Upper lobe of left lung (tissue), 6 donors: ENCODE measurements around the gene VMP1. TPM values are rescaled to one million over a fixed set of nuclear protein-coding genes. Genes with fewer than 3 reads are reported as not detected.

Source experiments
- ATAC-seq, 2 donors: fragments of 200-7000 bp; cut with Tn5 transposase; one replicate each; pipeline ENCODE4 v1.9.1; 2022; ENCODE audit warnings: mild to moderate bottlenecking in 2 of 2, moderate library complexity in 2 of 2; ENCODE audit not compliant: low FRiP score in 2 of 2
- DNase-seq, 2 donors: peaks; one replicate each; pipeline ENCODE4 v3.0.0-alpha.2; 2019 to 2020
- H3K27ac ChIP-seq, 4 donors: fragments of 200-600 bp; sonication (generic); one replicate each; pipeline ENCODE4 v1.5.1; 2016 to 2019
- H3K27me3 ChIP-seq, 4 donors: fragments of 200-600 bp; sonication (generic); one replicate each; pipeline ENCODE4 v1.5.1; 2017 to 2019
- H3K36me3 ChIP-seq, 4 donors: fragments of 200-600 bp; sonication (generic); one replicate each; pipeline ENCODE4 v1.5.1; 2016 to 2019
- H3K4me1 ChIP-seq, 4 donors: fragments of 200-600 bp; sonication (generic); one replicate each; pipeline ENCODE4 v1.5.1; 2018 to 2019
- H3K4me3 ChIP-seq, 4 donors: fragments of 200-600 bp; sonication (generic); one replicate each; pipeline ENCODE4 v1.5.1; 2017 to 2019; ENCODE audit warnings: mild to moderate bottlenecking in 2 of 4, moderate library complexity in 1 of 4
- H3K9me3 ChIP-seq, 4 donors: fragments of 200-600 bp; sonication (generic); one replicate each; pipeline ENCODE4 v1.5.1; 2018 to 2019
- EP300 ChIP-seq, 4 donors: sonication (generic); formaldehyde crosslinking; IDR thresholded peaks; one replicate each; pipeline ENCODE4 v1.5.1; 2017; ENCODE audit warnings: antibody characterized with exemption in 4 of 4, control low read depth in 2 of 4
- POLR2A ChIP-seq, 4 donors: fragments of 450-650 bp; IDR thresholded peaks; one replicate each; pipeline ENCODE4 v1.5.1; 2016 to 2017; ENCODE audit warnings: antibody characterized with exemption in 4 of 4, mild to moderate bottlenecking in 2 of 4
- POLR2AphosphoS5 ChIP-seq, 2 donors: sonication (generic); formaldehyde crosslinking; IDR thresholded peaks; one replicate each; pipeline ENCODE4 v1.5.1; 2017; ENCODE audit warnings: antibody characterized with exemption in 2 of 2
- WGBS, 2 donors: methylation state at CpG; one replicate each; pipeline ENCODE4 v1.1.5; 2017 to 2018; 5-methylcytosine and 5-hydroxymethylcytosine counted together
- total RNA-seq, 6 donors: library from RNA; depleted of rRNA in 4 of 6; stranded (reverse); fragments of >200 nt in 4 of 6; gene quantifications; one replicate each; pipeline versions ENCODE4 v1.1.0 to v1.2.1, GENCODE V29; 2016 to 2021
- TF ChIP-seq, protein P1 (sequence below), 6 experiments: fragments of 450-650 bp in 4 of 6; fragments of 200-600 bp in 2 of 6; sonication (generic) in 2 of 6; IDR thresholded peaks; one replicate each; pipeline ENCODE4 v1.5.1; 2016 to 2019; ENCODE audit warnings: antibody characterized with exemption in 6 of 6
- donor health status: DM: no; HTN: no; CAD: no; lungs with moderate emphysema.
- donor health status: DM: no; HTN: yes; CAD: no; lungs with severe emphysema.

The VMP1 gene
- total RNA-seq, 6 donors from 2014 or later, result 124 to 246 (median 181) TPM

DNA sequence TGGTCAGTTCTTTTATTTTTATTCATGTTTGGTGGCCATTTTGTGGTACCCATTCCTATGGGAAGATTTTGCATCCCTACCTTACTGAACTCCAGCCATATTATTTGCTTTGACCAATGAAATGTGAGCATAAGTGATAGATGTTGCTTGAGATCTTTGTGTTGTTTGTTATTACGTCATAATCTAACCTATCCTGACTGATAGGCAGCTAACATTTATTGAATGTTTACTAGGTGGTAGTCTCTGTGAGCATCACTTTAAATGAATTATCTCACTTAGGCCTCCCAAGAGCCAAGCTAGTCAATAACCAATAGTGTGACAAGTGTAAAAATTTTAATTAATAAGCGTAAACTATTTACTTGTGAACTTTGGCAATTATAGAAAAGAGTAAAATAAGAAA lies 37.6 kb downstream of the VMP1 start:
- peaks cover 0 to 10% (median 3%) of the 10 kb centered on the region in 4 donors for H3K36me3 ChIP-seq
- WGBS, 2 donors, result 98% methylated on average over 2 of the region's 2 CpGs
- DNase-seq (no peak), ATAC-seq (no peak)
- H3K4me3 ChIP-seq, result no peak overlapping the region
- TF ChIP-seq POLR2A (IDR thresholded peaks at IDR 0.05), result no peak
- TF ChIP-seq, protein P1, sequence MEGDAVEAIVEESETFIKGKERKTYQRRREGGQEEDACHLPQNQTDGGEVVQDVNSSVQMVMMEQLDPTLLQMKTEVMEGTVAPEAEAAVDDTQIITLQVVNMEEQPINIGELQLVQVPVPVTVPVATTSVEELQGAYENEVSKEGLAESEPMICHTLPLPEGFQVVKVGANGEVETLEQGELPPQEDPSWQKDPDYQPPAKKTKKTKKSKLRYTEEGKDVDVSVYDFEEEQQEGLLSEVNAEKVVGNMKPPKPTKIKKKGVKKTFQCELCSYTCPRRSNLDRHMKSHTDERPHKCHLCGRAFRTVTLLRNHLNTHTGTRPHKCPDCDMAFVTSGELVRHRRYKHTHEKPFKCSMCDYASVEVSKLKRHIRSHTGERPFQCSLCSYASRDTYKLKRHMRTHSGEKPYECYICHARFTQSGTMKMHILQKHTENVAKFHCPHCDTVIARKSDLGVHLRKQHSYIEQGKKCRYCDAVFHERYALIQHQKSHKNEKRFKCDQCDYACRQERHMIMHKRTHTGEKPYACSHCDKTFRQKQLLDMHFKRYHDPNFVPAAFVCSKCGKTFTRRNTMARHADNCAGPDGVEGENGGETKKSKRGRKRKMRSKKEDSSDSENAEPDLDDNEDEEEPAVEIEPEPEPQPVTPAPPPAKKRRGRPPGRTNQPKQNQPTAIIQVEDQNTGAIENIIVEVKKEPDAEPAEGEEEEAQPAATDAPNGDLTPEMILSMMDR (IDR thresholded peaks at IDR 0.05), result no peak
- TF ChIP-seq EP300 (IDR thresholded peaks at IDR 0.05), result no peak
- TF ChIP-seq POLR2AphosphoS5 (IDR thresholded peaks at IDR 0.05), result no peak
- no peaks in the 10 kb centered on the region for H3K9me3 ChIP-seq
- H3K27ac ChIP-seq, result no peak overlapping the region
- no peaks in the 10 kb centered on the region for H3K4me1 ChIP-seq
- H3K27me3 ChIP-seq, result no peaks in the 10 kb centered on the region

DNA sequence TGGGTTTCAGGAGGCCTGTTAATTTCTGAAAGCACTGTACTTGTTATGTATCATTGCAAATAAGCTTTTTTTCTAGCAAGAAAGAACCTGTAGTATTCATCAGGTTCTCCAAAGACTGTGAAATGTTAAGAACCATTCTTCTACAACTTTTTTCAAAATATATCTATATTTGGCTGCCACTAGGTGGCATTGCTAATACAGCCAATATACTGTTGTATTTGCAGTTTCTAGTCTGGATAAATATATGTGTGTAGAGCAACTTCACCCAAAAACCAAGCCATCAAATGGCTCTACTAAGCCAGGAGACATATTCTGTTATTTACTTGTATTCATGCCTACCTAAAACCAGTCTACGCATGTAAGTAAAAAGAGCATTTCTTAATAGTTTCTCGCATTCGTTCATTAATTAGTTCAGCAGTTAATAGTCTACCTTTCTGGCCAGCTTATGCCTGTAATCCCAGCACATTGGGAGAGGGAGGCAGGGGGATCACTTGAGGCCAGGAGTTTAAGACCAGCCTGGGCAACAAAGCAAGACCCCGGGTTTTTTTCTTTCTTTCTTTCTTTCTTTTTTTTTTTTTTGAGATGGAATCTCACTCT lies 39.5 kb downstream of the VMP1 start:
- 93% methylated on average over 4 of the region's 4 CpGs for WGBS, 2 donors
- ATAC-seq (peak in 1 of 2 donors; percentile 78), DNase-seq (no peak)
- Histone ChIP-seq H3K27me3 (no peaks in the 10 kb centered on the region), H3K4me3 (no peak overlapping the region), H3K27ac (no peak overlapping the region), H3K4me1 (no peaks in the 10 kb centered on the region), H3K36me3 (peaks cover 0 to 5% (median under 1%) of the 10 kb centered on the region in 4 donors), H3K9me3 (no peaks in the 10 kb centered on the region)
- TF ChIP-seq, protein P1 (IDR thresholded peaks at IDR 0.05), result peak; percentile 16 to 71 (median 40)
- TF ChIP-seq EP300 (IDR thresholded peaks at IDR 0.05), result no peak
- TF ChIP-seq POLR2A (IDR thresholded peaks at IDR 0.05), result no peak
- no peak for TF ChIP-seq POLR2AphosphoS5 (IDR thresholded peaks at IDR 0.05)

DNA sequence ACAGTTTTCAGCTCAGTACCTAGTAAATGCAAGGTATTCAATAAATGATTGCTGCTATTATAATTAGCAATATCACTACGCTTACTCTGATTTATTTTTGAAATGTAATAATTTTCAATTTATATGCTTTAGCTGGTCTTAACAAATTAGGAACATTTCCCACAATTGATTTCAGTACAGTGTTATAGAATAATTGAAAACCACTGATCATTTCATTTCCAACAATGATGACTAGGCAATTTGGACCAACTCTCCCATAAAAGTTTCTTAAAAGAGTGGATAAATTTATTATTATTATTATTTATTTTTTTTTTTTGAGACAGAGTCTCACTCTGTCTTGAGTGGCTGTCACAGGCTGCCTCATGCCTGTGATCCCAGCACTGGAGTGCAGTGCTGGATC lies 41.1 kb downstream of the VMP1 start:
- Histone ChIP-seq H3K9me3 (no peaks in the 10 kb centered on the region), H3K27me3 (no peaks in the 10 kb centered on the region), H3K4me1 (peaks cover 0 to 7% (median 2%) of the 10 kb centered on the region in 4 donors), H3K36me3 (peaks cover 0 to 2% (median 0%) of the 10 kb centered on the region in 4 donors), H3K4me3 (no peak overlapping the region), H3K27ac (no peak overlapping the region)
- ATAC-seq (no peak), DNase-seq (no peak)
- 95 to 96% methylated on average over 1 of the region's 1 CpG for WGBS, 2 donors
- TF ChIP-seq POLR2AphosphoS5 (IDR thresholded peaks at IDR 0.05) (no peak), POLR2A (IDR thresholded peaks at IDR 0.05) (no peak), EP300 (IDR thresholded peaks at IDR 0.05) (no peak)
- TF ChIP-seq, protein P1 (IDR thresholded peaks at IDR 0.05), result no peak

DNA sequence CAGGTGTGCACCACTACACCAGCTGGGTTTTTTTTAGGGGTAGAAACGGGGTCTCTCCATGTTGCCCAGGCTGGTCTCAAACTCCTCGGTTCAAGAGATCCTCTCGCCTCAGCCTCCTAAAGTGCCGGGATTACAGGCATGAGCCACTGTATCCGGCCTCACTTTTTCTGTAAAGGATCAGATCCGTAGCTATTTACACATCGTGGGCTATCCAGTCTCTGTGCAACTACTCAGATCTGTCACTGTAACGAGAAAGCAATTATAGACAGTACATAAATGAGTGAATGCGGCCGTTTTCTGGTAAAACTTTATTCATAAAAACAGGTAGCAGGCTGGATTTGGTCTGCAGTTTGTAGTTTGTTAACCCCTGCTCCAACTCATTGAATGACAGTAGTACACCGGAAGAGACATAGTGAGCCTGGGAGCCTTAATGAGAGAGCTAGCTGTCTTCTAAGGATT lies 44.5 kb downstream of the VMP1 start:
- Histone ChIP-seq H3K4me3 (no peak overlapping the region), H3K27me3 (no peaks in the 10 kb centered on the region), H3K27ac (no peak overlapping the region), H3K9me3 (no peaks in the 10 kb centered on the region), H3K36me3 (no peaks in the 10 kb centered on the region), H3K4me1 (peaks cover 10 to 35% (median 23%) of the 10 kb centered on the region in 4 donors)
- WGBS, 2 donors, result 83 to 90% methylated on average over 11 of the region's 11 CpGs
- ATAC-seq (no peak), DNase-seq (no peak)
- TF ChIP-seq POLR2AphosphoS5 (IDR thresholded peaks at IDR 0.05) (no peak), EP300 (IDR thresholded peaks at IDR 0.05) (no peak), POLR2A (IDR thresholded peaks at IDR 0.05) (no peak)
- TF ChIP-seq, protein P1 (IDR thresholded peaks at IDR 0.05), result no peak

DNA sequence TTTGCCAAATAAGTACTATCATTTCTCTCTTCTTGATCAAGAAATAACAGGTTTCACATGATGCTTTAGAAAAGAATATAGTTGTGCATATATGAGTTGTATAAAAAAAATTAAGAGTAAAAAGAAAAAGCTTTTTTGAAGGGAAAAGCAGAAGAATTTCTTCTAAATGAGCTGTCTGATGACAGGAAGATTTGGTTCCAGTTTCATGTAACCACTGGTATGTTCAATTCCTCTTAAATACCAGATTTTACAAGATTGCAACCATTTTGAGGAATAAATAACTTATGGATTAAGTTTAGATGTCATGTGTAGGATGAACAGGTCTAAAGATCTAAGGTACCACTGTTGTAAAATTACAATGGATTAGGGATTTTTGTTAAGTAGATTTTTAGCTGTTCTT lies 45.0 kb downstream of the VMP1 start:
- no peak overlapping the region for H3K27ac ChIP-seq
- H3K36me3 ChIP-seq, result no peaks in the 10 kb centered on the region
- no peak for ATAC-seq
- TF ChIP-seq, protein P1 (IDR thresholded peaks at IDR 0.05), result no peak
- TF ChIP-seq POLR2A (IDR thresholded peaks at IDR 0.05) (no peak), POLR2AphosphoS5 (IDR thresholded peaks at IDR 0.05) (no peak), EP300 (IDR thresholded peaks at IDR 0.05) (no peak)
- H3K9me3 ChIP-seq, result no peaks in the 10 kb centered on the region
- peaks cover 10 to 35% (median 23%) of the 10 kb centered on the region in 4 donors for H3K4me1 ChIP-seq
- no peaks in the 10 kb centered on the region for H3K27me3 ChIP-seq
- no peak for DNase-seq
- no peak overlapping the region for H3K4me3 ChIP-seq
